ENCODE results near the gene CANT1.

CANT1 gene

GRCh38 chr17:79007504-79008381 is 1.8 kb downstream of the CANT1 start:
- no peak for FAIRE-seq

DNA sequence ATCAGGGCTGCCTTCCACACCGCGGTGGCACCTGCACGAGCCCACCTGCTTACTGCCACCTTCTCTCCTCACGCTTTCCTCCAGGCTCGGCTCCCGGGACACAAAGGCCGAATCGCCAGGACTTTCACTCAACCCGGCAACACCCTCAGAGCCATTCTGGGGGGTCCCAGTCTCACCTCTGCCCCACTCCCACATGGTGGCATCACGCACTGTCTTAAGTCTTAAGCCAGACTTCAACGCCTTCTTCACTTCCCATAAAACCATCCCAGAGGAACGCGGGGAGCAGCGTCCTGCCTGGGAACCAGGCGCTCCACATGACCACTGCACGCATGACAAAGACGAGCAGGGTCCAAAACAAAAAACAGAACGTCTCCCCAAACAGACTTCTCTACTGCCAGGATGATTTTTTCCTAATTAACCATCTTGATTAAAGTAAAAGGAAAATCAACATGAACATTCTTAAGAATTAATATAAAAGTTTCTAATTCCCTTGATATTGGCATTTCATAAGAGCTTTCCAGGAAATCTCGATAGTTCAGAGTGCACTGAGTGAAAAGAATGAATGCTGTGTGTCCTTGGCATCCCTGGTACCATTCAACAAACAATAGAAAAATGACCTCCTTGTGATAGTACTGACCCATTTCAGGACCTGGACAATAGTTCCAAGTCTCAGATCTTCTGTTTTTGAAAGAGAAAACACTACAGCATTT is 2.6 kb downstream of the CANT1 start:
- no peak for FAIRE-seq

DNA sequence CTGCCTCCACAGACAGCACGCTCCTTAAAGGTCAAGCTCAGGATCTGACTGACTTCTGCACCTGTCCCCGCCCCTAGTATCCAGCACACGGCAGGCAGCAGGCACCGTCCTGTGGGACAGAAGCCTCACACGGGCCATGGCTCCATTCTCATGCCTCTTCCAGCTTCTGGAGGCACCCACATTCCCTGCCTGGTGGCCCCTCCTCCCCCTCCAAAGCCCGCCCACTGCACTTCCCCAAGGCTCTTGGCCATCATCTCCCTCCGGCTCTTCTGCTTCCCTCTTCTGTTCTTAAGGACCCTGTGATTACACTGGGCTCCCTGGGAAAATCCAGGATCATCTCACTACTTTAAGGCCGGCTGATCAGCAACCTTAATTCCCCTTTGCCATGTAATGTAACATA is 3.5 kb downstream of the CANT1 start:
- FAIRE-seq = no peak

- no peak for FAIRE-seq
Measured at GRCh38 chr17:79005063-79005861, 4.3 kb downstream of the CANT1 start.

DNA sequence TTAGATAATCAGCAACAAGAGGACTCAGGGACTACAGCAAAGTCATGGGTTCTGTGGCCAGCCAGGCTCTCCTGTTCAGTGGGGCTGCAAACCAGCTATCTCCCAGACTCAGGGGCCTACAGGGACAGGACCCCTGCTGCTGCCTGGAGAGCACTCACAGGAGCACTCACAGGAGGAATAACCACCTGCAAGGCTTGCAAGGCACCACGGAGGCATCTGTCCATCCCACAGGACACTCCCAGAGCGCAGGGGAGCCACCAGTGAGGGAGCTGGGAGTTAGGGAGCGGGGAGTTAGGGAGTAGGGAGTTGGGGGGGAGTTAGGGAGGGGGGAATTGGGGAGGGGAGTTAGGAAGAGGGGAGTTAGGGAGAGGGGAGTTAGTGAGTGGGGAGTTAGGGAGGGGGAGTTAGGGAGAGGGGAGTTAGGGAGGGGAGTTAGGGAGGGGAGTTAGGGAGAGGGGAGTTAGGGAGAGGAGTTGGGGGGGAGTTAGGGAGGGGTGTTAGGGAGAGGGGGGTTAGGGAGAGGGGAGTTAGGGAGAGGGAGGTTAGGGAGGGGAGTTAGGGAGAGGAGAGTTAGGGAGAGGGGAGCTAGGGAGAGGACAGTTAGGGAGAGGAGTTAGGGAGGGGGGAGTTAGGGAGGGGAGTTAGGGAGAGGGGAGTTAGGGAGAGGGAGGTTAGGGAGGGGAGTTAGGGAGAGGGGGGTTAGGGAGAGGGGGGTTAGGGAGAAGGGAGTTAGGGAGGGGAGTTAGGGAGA is 5.7 kb downstream of the CANT1 start:
- no peak for FAIRE-seq

- FAIRE-seq = no peak
Measured at GRCh38 chr17:79002796-79003593, 6.6 kb downstream of the CANT1 start.

GRCh38 chr17:79002291-79002690 is 7.3 kb downstream of the CANT1 start:
- FAIRE-seq = no peak

DNA sequence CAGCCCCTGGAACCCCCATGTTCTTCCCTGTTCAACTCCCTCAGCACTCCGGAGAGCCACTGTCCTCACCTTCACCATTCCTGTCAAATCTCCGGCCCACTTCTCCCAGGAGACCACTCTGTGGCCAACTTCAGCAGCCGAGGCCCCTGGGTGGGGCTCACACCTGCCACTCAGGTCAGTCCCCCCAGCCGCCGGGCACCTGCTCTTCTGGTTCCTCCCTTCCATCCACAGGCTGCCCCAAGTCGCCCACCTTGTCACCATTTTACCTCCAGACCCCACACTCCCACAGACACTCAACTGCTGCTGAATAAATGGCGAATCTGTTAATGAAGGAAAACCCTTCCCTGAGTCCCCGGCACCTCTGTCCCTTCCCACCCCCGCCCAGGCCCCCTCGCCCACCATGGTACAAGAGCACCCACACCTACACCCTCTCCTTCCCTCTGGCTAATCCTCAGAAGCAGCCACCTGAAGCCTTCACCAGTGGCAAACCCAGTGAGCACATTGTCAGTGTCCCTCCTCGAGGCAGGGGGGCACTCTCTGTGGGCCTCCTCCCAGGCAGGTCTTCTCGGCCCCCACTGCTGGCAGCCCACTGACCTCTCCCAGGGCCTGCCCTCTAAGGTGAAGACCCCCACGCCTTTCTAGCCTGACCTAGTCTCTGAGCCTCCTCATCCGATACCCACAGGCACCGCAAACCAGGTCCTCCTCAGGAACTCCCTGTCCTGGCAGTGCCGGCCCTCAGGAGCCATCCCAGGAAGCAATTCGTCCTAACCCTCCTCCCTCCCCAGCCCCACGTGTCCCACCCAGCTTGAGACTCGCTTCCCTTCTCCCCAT is 8.2 kb downstream of the CANT1 start:
- FAIRE-seq = no peak

DNA sequence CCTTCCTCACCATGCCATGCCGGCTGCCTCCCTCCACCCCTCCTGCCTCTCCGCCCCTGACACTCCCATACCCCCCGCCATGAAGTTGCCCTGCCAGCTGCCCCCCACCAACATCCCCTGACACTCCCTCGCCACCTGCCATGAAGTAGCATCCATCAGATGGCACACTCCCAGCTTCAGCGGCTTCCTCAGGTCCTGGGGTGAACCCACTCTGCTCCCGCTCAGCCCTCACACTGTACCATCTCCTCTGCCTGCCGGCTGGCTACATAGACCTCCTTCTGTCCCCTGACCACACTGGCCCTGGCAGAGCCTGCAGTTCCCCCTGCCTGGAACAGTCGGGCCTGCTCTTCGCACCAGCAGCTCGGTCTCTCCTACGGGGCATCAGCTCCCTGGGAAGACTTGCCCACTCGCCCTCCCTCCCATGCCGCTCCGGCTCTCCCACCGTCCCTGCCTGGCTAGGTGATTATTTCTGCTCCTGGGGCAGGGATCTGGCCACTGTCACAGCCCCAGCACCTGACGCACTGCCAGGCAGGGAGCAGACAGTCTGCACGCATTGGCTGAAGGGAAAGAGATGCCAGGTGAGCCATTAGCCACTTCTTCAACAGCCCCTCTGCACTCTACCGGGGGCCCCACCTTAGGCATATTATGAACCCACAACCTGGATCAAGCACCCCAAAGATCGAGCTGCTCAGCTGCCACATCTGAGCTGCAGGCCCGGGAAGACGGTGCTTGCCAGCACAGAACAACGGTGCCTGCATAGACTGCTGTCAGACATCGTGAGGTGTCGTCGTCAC is 9.0 kb downstream of the CANT1 start:
- FAIRE-seq = no peak

DNA sequence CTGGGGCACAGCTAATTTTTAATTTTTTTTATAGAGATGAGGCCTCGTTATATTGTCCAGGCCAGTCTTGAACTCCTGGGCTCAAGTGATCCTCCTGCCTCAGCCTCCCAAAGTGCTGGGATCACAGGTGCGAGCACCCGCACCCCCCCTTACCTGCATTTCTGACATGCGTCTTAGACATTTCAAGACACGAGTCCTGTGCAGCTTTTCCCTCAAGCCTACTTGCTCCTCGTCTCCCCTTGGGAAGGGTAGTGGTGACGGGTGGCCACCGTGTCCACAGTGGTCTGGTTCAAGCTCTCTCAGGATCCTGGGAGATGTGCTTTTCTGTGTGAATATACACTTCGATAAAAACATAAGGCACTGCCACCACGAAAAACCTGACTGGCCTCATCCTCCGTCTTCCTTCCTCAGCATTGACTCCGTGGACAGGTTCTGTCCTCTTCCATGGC is 9.6 kb downstream of the CANT1 start:
- FAIRE-seq = no peak

DNA sequence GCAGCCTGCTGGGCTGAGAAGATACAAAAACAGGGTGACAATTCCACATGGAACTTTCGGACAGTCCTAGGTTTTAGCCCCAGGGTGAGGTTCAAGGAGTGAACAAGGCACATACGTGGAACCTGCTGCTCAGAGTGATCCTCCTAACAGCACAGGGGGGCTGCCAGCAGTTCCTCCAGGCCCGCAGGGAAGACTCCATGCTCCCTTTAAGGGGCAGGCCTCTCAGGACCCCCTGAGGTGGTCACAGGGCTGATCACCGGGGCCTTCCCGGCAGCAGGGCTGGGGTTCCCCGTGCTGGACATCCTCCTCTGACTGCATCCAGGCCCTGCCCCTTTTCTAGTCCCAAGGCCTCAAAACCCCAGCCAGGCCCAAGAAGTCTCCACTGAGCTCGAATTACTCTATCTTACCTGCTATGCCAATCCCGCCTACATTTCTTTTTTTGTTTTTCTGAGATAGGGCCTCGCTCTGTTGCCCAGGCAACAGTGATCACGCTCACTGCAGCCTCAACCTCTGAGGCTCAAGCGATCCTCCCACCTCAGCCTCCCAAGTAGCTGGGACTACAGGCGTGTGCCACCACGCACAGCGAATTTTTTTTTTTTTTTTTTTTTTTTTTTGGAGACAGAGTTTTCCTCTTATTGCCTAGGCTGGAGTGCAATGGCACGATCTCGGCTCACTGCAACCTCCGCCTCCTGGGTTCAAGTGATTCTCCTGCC is 10.4 kb downstream of the CANT1 start:
- FAIRE-seq = no peak

- FAIRE-seq = no peak
Measured at GRCh38 chr17:78998311-78999055, 11.1 kb downstream of the CANT1 start.

DNA sequence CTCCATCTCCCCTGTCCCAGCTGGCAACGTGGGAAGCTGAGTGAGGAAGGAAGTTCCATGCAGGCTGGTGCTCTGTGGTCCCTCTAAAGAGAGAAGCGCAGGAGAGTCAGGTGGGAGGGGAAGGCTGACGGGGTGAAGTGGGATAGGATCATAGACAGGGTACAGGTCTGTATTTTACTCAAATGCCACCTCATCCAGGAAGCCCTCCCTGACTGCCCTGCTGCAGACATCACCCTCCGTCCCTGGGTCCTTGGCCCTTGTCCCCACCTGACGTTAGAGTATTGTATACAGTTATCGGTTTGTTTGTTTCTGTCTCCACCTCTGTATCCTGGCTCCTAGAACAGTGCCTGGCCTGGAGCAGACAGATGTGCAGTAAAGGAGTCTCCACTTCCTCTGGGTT is 11.7 kb downstream of the CANT1 start:
- no peak for FAIRE-seq

DNA sequence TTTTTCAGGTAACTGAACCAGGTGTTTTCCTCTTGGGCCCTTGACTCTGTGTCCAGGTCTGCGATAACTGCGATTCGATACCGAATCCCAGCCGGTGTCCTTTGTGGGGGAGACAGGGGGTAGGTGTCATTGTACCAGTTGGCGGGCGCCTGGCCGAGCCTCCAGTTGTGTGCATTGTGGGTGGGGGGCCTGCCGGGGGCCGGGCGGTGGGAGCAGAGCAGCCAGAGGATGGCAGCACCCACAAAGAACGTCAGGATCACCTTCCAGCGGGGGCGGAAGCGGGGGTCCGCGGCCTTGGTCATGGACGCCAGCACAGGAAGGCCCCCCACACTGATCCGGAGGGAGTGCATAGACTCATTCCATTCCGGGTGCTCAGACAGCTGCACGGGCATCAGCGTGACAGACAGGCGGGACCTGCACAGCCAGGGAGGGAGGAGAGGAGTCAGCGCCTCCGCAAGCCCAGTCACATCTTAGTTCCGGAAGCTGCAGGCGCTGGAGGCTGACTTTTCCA is 12.3 kb downstream of the CANT1 start:
- no peak for FAIRE-seq

GRCh38 chr17:78996781-78997201 is 12.8 kb downstream of the CANT1 start:
- FAIRE-seq = no peak

- FAIRE-seq = no peak
Measured at GRCh38 chr17:78995761-78996451, 13.7 kb downstream of the CANT1 start.

- FAIRE-seq = no peak
Measured at GRCh38 chr17:78995022-78995760, 14.4 kb downstream of the CANT1 start.
